AG04450 (cell line): Measurements from ENCODE around the gene EIF1AD. TPM values are rescaled to one million over a fixed set of nuclear protein-coding genes. Genes with fewer than 3 reads are reported as not detected.

Experiments used
- CTCF ChIA-PET: fragments of 300-600, 350-600 bp; formaldehyde crosslinking; extraction: SDS; loops from one replicate; lab custom pipeline; 2022; ENCODE audit warnings: antibody characterized with exemption, inconsistent platforms; lab: Charles Lee
- POLR2A ChIA-PET: fragments of 350-600 bp; formaldehyde crosslinking; extraction: SDS; loops from one replicate; lab custom pipeline; 2021; ENCODE audit warnings: antibody characterized with exemption, inconsistent platforms; lab: Yijun Ruan, JAX
- DNase-seq: peaks from one replicate; pipeline ENCODE4 v3.0.0-alpha.2; 2011; ENCODE audit warnings: low read depth, low spot score
- H3K27ac ChIP-seq: one replicate; pipeline ENCODE4 v1.5.1; 2012; ENCODE audit warnings: low read depth, low read length, control low read depth
- H3K27me3 ChIP-seq: one replicate; pipeline ENCODE4 v1.6.0; 2012; ENCODE audit warnings: low read length; ENCODE audit not compliant: control insufficient read depth, insufficient read depth
- H3K4me3 ChIP-seq: 2 replicates; pipeline ENCODE4 v1.5.1; 2011; ENCODE audit warnings: mild to moderate bottlenecking, low read depth, low read length, control low read depth
- H3K9me3 ChIP-seq: 2 replicates; pipeline ENCODE4 v1.5.1; 2012; ENCODE audit warnings: low read length; ENCODE audit not compliant: control insufficient read depth, insufficient read depth
- CTCF ChIP-seq: IDR thresholded peaks from 2 replicates; pipeline ENCODE4 v1.5.1; 2011; ENCODE audit warnings: low read depth, low read length, control low read depth, inconsistent platforms
- polyA plus RNA-seq: library from polyadenylated mRNA; depleted of rRNA; stranded (reverse); fragments of >200 nt; gene quantifications from 2 replicates; pipeline ENCODE4 v1.2.3, GENCODE V29; 2011

Gene EIF1AD
- polyA plus RNA-seq, 1 experiment, result 23.9 TPM

DNA sequence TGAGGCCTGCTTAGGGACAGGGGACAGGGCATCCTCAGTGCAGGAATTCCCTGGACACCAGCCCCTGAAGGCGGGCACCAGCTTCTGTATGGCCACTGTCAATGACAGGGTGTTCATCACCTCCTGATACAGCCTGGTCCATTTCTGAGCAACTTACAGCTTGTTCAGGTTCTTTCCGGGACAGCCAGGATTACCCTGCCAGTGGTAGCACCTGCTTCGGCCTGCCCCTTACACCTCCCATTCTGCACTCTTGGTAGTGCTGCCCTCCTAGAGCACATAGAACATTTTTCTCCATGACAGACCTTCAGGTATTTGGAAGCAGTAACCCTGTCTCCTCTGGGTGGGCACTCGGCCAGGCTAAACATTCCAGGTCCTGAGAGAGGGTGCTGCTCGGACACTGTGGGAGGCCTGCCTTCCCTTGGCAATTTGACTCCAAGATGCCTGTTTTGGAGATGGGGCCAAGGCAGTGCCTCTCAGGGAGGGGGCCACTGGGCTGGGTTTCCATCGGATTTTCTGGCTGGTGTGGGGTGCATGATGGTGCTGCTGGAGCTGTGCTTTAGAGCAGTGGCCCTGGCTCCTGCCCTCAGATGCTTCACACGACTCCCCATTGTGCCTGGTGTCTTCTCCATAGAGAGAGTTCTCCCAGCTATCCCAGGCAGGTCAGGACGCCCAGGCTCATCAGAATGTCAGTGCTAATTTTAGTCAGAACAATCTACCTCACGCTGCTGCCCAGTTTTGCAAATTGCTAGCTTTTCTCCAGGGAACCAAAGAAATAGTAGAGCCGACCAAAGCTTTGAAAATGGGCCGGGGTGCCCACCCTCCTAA lies 45.8 kb upstream of the EIF1AD start:
- Histone ChIP-seq H3K27ac (no peak overlapping the region), H3K9me3 (peaks cover 12% of the 10 kb centered on the region), H3K4me3 (no peak overlapping the region), H3K27me3 (peaks cover 9% of the 10 kb centered on the region)
- POLR2A ChIA-PET, result no interaction called here
- CTCF ChIA-PET, result interaction anchor here (0.6 to 5.6 kb wide), 4 partner anchors 20 to 160 kb away, joined by 4 to 48 read pairs (median 7); partner anchors contain the start of gene FIBP
- no peak for TF ChIP-seq CTCF
- DNase-seq, result no peak

GRCh38 chr11:66046901-66047300 lies 44.9 kb upstream of the EIF1AD start:
- TF ChIP-seq CTCF, result no peak
- POLR2A ChIA-PET, result no interaction called here
- peaks cover 9% of the 10 kb centered on the region for H3K27me3 ChIP-seq
- DNase-seq, result no peak
- CTCF ChIA-PET, result interaction anchor here (0.9 to 5.6 kb wide), 4 partner anchors 12 to 159 kb away, joined by 4 to 48 read pairs (median 10); partner anchors contain the start of gene FIBP
- H3K27ac ChIP-seq, result no peak overlapping the region
- H3K9me3 ChIP-seq, result peaks cover 12% of the 10 kb centered on the region
- no peak overlapping the region for H3K4me3 ChIP-seq

DNA sequence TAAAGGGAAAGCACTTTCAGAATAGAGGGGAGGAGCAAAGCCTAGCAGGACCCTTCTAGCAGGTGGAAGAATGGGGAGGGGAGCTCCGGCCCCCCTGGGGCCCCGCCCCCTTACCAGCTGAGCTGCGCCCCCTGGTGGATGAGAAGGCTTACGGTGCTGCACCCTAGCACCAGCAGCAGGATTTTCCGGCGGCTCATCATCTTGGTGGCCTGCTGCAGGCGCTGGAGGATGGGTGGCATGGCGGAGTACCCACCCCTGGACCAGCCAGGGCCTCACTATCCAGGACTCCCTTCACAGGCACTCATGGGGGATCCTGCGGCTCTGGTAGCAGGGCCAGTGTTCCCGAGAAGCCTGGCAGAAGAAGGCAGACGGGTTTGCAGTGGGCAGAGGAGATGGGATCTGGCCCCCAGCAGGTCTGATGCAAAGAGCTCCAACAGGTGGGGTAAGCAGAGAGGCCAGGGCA lies 43.3 kb upstream of the EIF1AD start:
- Histone ChIP-seq H3K27ac (no peak overlapping the region), H3K4me3 (no peak overlapping the region), H3K9me3 (peaks cover 12% of the 10 kb centered on the region), H3K27me3 (peaks cover 9% of the 10 kb centered on the region)
- no peak for DNase-seq
- peak; percentile 91 for TF ChIP-seq CTCF
- POLR2A ChIA-PET, result interaction anchor here (0.6 to 1.0 kb wide), 3 partner anchors 16 to 244 kb away, joined by 3 read pairs; partner anchors contain the start of gene YIF1A
- CTCF ChIA-PET, result interaction anchor here (0.6 to 5.6 kb wide), 31 partner anchors 10 to 344 kb away, joined by 3 to 48 read pairs (median 3); partner anchors contain the start of genes CATSPER1, CST6 and FIBP

- H3K9me3 ChIP-seq, result peaks cover 12% of the 10 kb centered on the region
- TF ChIP-seq CTCF, result no peak
- H3K4me3 ChIP-seq, result no peak overlapping the region
- H3K27ac ChIP-seq, result no peak overlapping the region
- H3K27me3 ChIP-seq, result peaks cover 9% of the 10 kb centered on the region
- POLR2A ChIA-PET, result interaction anchor here (0.6 to 1.0 kb wide), 2 partner anchors 44 to 244 kb away, joined by 3 read pairs; partner anchors contain the start of gene YIF1A
- DNase-seq, result no peak
- CTCF ChIA-PET, result interaction anchor here (0.6 to 5.6 kb wide), 21 partner anchors 8 to 333 kb away, joined by 3 to 48 read pairs (median 4); partner anchors contain the start of genes CATSPER1, FIBP and SF3B2
Observed at GRCh38 chr11:66044757-66045156, 42.8 kb upstream of the EIF1AD start.
